ENCODE data around the gene PPP1R12A. TPM values are rescaled to one million over a fixed set of nuclear protein-coding genes. Genes with fewer than 3 reads are reported as not detected.

PPP1R12A gene
- total RNA-seq, 4 donors from 2014 or later = 79.2 to 276 (median 92.6) TPM

GRCh38 chr12:79841248-79841877, 93.5 kb downstream of the PPP1R12A start:
- no peak for DNase-seq
- no peaks in the 10 kb centered on the region for H3K9me3 ChIP-seq
- H3K27ac ChIP-seq = no peak overlapping the region
- H3K4me3 ChIP-seq = no peak overlapping the region
- TF ChIP-seq POLR2A (IDR thresholded peaks at IDR 0.05) = no peak
- TF ChIP-seq, protein P1, sequence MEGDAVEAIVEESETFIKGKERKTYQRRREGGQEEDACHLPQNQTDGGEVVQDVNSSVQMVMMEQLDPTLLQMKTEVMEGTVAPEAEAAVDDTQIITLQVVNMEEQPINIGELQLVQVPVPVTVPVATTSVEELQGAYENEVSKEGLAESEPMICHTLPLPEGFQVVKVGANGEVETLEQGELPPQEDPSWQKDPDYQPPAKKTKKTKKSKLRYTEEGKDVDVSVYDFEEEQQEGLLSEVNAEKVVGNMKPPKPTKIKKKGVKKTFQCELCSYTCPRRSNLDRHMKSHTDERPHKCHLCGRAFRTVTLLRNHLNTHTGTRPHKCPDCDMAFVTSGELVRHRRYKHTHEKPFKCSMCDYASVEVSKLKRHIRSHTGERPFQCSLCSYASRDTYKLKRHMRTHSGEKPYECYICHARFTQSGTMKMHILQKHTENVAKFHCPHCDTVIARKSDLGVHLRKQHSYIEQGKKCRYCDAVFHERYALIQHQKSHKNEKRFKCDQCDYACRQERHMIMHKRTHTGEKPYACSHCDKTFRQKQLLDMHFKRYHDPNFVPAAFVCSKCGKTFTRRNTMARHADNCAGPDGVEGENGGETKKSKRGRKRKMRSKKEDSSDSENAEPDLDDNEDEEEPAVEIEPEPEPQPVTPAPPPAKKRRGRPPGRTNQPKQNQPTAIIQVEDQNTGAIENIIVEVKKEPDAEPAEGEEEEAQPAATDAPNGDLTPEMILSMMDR (IDR thresholded peaks at IDR 0.05) = no peak
- H3K36me3 ChIP-seq = peaks cover 0 to 32% (median 0%) of the 10 kb centered on the region in 3 donors
- no peaks in the 10 kb centered on the region for H3K27me3 ChIP-seq
- no peaks in the 10 kb centered on the region for H3K4me1 ChIP-seq

GRCh38 chr12:79838359-79838758, 96.5 kb downstream of the PPP1R12A start:
- no peaks in the 10 kb centered on the region for H3K27me3 ChIP-seq
- no peaks in the 10 kb centered on the region for H3K4me1 ChIP-seq
- peaks cover 0 to 20% (median 0%) of the 10 kb centered on the region in 3 donors for H3K36me3 ChIP-seq
- H3K27ac ChIP-seq = no peak overlapping the region
- TF ChIP-seq POLR2A (IDR thresholded peaks at IDR 0.05) = no peak
- no peak for DNase-seq
- H3K9me3 ChIP-seq = no peaks in the 10 kb centered on the region
- H3K4me3 ChIP-seq = no peak overlapping the region

- no peak for DNase-seq
- TF ChIP-seq POLR2A (IDR thresholded peaks at IDR 0.05) = no peak
- TF ChIP-seq, protein P1 (IDR thresholded peaks at IDR 0.05) = no peak
- no peak overlapping the region for H3K4me3 ChIP-seq
- no peaks in the 10 kb centered on the region for H3K4me1 ChIP-seq
- no peaks in the 10 kb centered on the region for H3K9me3 ChIP-seq
- H3K27ac ChIP-seq = no peak overlapping the region
- H3K27me3 ChIP-seq = no peaks in the 10 kb centered on the region
- peaks cover 0 to 14% (median 0%) of the 10 kb centered on the region in 3 donors for H3K36me3 ChIP-seq
Measured at GRCh38 chr12:79837575-79837974, 97.3 kb downstream of the PPP1R12A start.

DNA sequence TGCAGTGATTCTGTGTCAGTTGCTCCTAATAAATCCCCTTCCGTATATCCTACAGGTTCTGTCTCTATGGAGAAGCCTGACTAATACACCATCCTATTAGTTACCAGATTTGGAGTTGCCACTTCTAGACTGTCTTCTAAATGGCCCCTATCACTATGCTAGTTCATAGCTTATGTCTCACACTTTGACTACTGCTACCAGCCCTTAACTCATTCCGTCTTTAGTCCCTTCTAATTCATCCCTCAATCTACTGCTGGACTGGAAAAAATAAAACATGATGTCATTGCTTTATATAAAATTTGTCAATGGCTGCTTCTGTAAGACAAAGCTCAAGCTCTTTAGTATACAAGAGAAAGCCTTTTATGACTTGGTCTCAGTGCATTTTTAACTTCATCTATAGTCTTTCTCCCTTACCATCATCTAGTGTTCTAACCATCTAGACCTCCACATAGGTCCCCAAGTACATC, 99.5 kb downstream of the PPP1R12A start:
- Histone ChIP-seq H3K4me1 (no peaks in the 10 kb centered on the region), H3K36me3 (peaks cover 0 to 23% (median 0%) of the 10 kb centered on the region in 3 donors), H3K9me3 (no peaks in the 10 kb centered on the region), H3K4me3 (no peak overlapping the region), H3K27me3 (no peaks in the 10 kb centered on the region), H3K27ac (no peak overlapping the region)
- no peak for DNase-seq
- TF ChIP-seq, protein P1 (IDR thresholded peaks at IDR 0.05) = no peak
- TF ChIP-seq POLR2A (IDR thresholded peaks at IDR 0.05) = no peak

GRCh38 chr12:79834712-79835376, 100.1 kb downstream of the PPP1R12A start:
- Histone ChIP-seq H3K4me3 (no peak overlapping the region), H3K27me3 (no peaks in the 10 kb centered on the region), H3K27ac (no peak overlapping the region), H3K36me3 (peaks cover 0 to 25% (median 0%) of the 10 kb centered on the region in 3 donors), H3K4me1 (no peaks in the 10 kb centered on the region), H3K9me3 (no peaks in the 10 kb centered on the region)
- TF ChIP-seq, protein P1 (IDR thresholded peaks at IDR 0.05) = no peak
- no peak for DNase-seq

- Histone ChIP-seq H3K27ac (no peak overlapping the region), H3K9me3 (no peaks in the 10 kb centered on the region), H3K36me3 (peaks cover 0 to 15% (median 0%) of the 10 kb centered on the region in 3 donors), H3K4me1 (peaks cover 0 to 4% (median 0%) of the 10 kb centered on the region in 4 donors), H3K4me3 (no peak overlapping the region), H3K27me3 (no peaks in the 10 kb centered on the region)
- no peak for TF ChIP-seq POLR2A (IDR thresholded peaks at IDR 0.05)
- TF ChIP-seq, protein P1 (IDR thresholded peaks at IDR 0.05) = no peak
- DNase-seq = no peak
Measured at GRCh38 chr12:79830440-79830839, 104.5 kb downstream of the PPP1R12A start.

All from Peyer's patch (tissue), 4 donors.